ENCODE results near the gene USP17L30.
"Not testable (repeated sequence)": the region's sequence is repeated elsewhere in the genome, so short reads cannot be mapped to it uniquely, and the experiment has no call there.

The USP17L30 gene

GRCh38 chr4:9362829-9363228, at the start of gene USP17L30:
TSS of gene USP17L30 (plus strand) at chr4:9363129. CDS start at chr4:9363129, 0 bp downstream.
- H3K4me1 Mint-ChIP-seq; H3K4me3 Mint-ChIP-seq; H3K27me3 Mint-ChIP-seq; H3K36me3 Mint-ChIP-seq (ENCODE audit: low read depth); H3K9me3 Mint-ChIP-seq; DNase-seq; ATAC-seq; H3K27ac Mint-ChIP-seq: not testable (repeated sequence)

- H3K27ac Mint-ChIP-seq; DNase-seq; H3K36me3 Mint-ChIP-seq (ENCODE audit: low read depth); ATAC-seq; H3K9me3 Mint-ChIP-seq; H3K4me3 Mint-ChIP-seq; H3K4me1 Mint-ChIP-seq; H3K27me3 Mint-ChIP-seq: not testable (repeated sequence)
Measured at GRCh38 chr4:9324191-9324590, 38.7 kb upstream of the USP17L30 start.

- H3K36me3 Mint-ChIP-seq (ENCODE audit: low read depth); ATAC-seq; H3K27ac Mint-ChIP-seq; H3K4me3 Mint-ChIP-seq; H3K9me3 Mint-ChIP-seq; H3K4me1 Mint-ChIP-seq; H3K27me3 Mint-ChIP-seq; DNase-seq: not testable (repeated sequence)
Measured at GRCh38 chr4:9324865-9325264, 38.1 kb upstream of the USP17L30 start, which contains the start of gene USP17L24. TSS of gene USP17L24 (plus strand) at chr4:9325165. CDS start at chr4:9325165, 0 bp downstream.

- not testable (repeated sequence) for H3K27ac Mint-ChIP-seq; ATAC-seq; H3K36me3 Mint-ChIP-seq (ENCODE audit: low read depth); H3K4me1 Mint-ChIP-seq; H3K27me3 Mint-ChIP-seq; H3K9me3 Mint-ChIP-seq; H3K4me3 Mint-ChIP-seq; DNase-seq
Measured at GRCh38 chr4:9329611-9330010, 33.3 kb upstream of the USP17L30 start, which contains the start of gene USP17L25. TSS of gene USP17L25 (plus strand) at chr4:9329911. CDS start at chr4:9329911, 0 bp downstream.

- H3K9me3 Mint-ChIP-seq: not testable (repeated sequence)
Measured at GRCh38 chr4:9334358-9334757, 28.6 kb upstream of the USP17L30 start, which contains the start of gene USP17L26. TSS of gene USP17L26 (plus strand) at chr4:9334658. CDS start at chr4:9334658, 0 bp downstream.

GRCh38 chr4:9339103-9339502, 23.8 kb upstream of the USP17L30 start, which contains the start of gene USP17L5:
TSS of gene USP17L5 (plus strand) at chr4:9339403. CDS start at chr4:9339403, 0 bp downstream.
- not testable (repeated sequence) for H3K9me3 Mint-ChIP-seq; H3K36me3 Mint-ChIP-seq (ENCODE audit: low read depth); DNase-seq; ATAC-seq; H3K4me1 Mint-ChIP-seq; H3K27me3 Mint-ChIP-seq; H3K27ac Mint-ChIP-seq; H3K4me3 Mint-ChIP-seq

More at GRCh38 chr4:9334358-9334757, 28.6 kb upstream of the USP17L30 start, which contains the start of gene USP17L26:
- H3K4me3 Mint-ChIP-seq; H3K27me3 Mint-ChIP-seq; H3K36me3 Mint-ChIP-seq (ENCODE audit: low read depth); H3K27ac Mint-ChIP-seq; ATAC-seq; H3K4me1 Mint-ChIP-seq; DNase-seq: not testable (repeated sequence)

GRCh38 chr4:9343848-9344247, 19.1 kb upstream of the USP17L30 start, which contains the start of gene USP17L27:
TSS of gene USP17L27 (plus strand) at chr4:9344148. CDS start at chr4:9344148, 0 bp downstream.
- ATAC-seq; H3K36me3 Mint-ChIP-seq (ENCODE audit: low read depth); H3K4me1 Mint-ChIP-seq; H3K9me3 Mint-ChIP-seq; DNase-seq; H3K27me3 Mint-ChIP-seq; H3K27ac Mint-ChIP-seq; H3K4me3 Mint-ChIP-seq: not testable (repeated sequence)

- H3K4me1 Mint-ChIP-seq; H3K36me3 Mint-ChIP-seq (ENCODE audit: low read depth); DNase-seq; H3K27ac Mint-ChIP-seq; H3K27me3 Mint-ChIP-seq; H3K4me3 Mint-ChIP-seq; ATAC-seq; H3K9me3 Mint-ChIP-seq: not testable (repeated sequence)
Measured at GRCh38 chr4:9348593-9348992, 14.3 kb upstream of the USP17L30 start, which contains the start of gene USP17L28. TSS of gene USP17L28 (plus strand) at chr4:9348893. CDS start at chr4:9348893, 0 bp downstream.

- not testable (repeated sequence) for DNase-seq; H3K36me3 Mint-ChIP-seq (ENCODE audit: low read depth); H3K9me3 Mint-ChIP-seq; H3K4me3 Mint-ChIP-seq; H3K27ac Mint-ChIP-seq; ATAC-seq; H3K4me1 Mint-ChIP-seq; H3K27me3 Mint-ChIP-seq
Measured at GRCh38 chr4:9350866-9351265, 12.1 kb upstream of the USP17L30 start.

GRCh38 chr4:9353338-9353737, 9.6 kb upstream of the USP17L30 start, which contains the start of gene USP17L29:
TSS of gene USP17L29 (plus strand) at chr4:9353638. CDS start at chr4:9353638, 0 bp downstream.
- H3K27me3 Mint-ChIP-seq; H3K27ac Mint-ChIP-seq; H3K36me3 Mint-ChIP-seq (ENCODE audit: low read depth); H3K9me3 Mint-ChIP-seq; ATAC-seq; H3K4me1 Mint-ChIP-seq; H3K4me3 Mint-ChIP-seq; DNase-seq: not testable (repeated sequence)

GRCh38 chr4:9379881-9380280, 17.0 kb downstream of the USP17L30 start:
- H3K27ac Mint-ChIP-seq; H3K36me3 Mint-ChIP-seq (ENCODE audit: low read depth); H3K4me1 Mint-ChIP-seq; DNase-seq; ATAC-seq; H3K4me3 Mint-ChIP-seq; H3K9me3 Mint-ChIP-seq; H3K27me3 Mint-ChIP-seq: not testable (repeated sequence)

- H3K36me3 Mint-ChIP-seq (ENCODE audit: low read depth); ATAC-seq; H3K27ac Mint-ChIP-seq; H3K27me3 Mint-ChIP-seq; H3K9me3 Mint-ChIP-seq; H3K4me1 Mint-ChIP-seq: not testable (repeated sequence)
- H3K4me3 Mint-ChIP-seq: peak overlapping the region; percentile 8
- peak; percentile 59 for DNase-seq
Measured at GRCh38 chr4:9381012-9381534, 18.1 kb downstream of the USP17L30 start.

GRCh38 chr4:9384126-9384525, 21.2 kb downstream of the USP17L30 start:
- ATAC-seq (no peak), DNase-seq (no peak)
- no peaks in the 10 kb centered on the region for H3K4me1 Mint-ChIP-seq
- no peaks in the 10 kb centered on the region for H3K36me3 Mint-ChIP-seq (ENCODE audit: low read depth)
- H3K4me3 Mint-ChIP-seq: no peak overlapping the region
- no peaks in the 10 kb centered on the region for H3K9me3 Mint-ChIP-seq
- no peaks in the 10 kb centered on the region for H3K27me3 Mint-ChIP-seq
- no peak overlapping the region for H3K27ac Mint-ChIP-seq

GRCh38 chr4:9389001-9389400, 26.1 kb downstream of the USP17L30 start:
- H3K9me3 Mint-ChIP-seq; H3K27ac Mint-ChIP-seq; ATAC-seq; DNase-seq; H3K4me3 Mint-ChIP-seq; H3K27me3 Mint-ChIP-seq; H3K36me3 Mint-ChIP-seq (ENCODE audit: low read depth); H3K4me1 Mint-ChIP-seq: not testable (repeated sequence)

- H3K9me3 Mint-ChIP-seq; H3K27me3 Mint-ChIP-seq; H3K27ac Mint-ChIP-seq; H3K36me3 Mint-ChIP-seq (ENCODE audit: low read depth); H3K4me1 Mint-ChIP-seq; ATAC-seq; H3K4me3 Mint-ChIP-seq; DNase-seq: not testable (repeated sequence)
Measured at GRCh38 chr4:9405774-9406173, 42.8 kb downstream of the USP17L30 start.

Measured in activated naive CD8-positive, alpha-beta T cell treated with anti-CD3 and anti-CD28 coated beads, Interleukin-2, amount 50 U/mL, for 24 hours (primary cell).